HG02610 (cell line): ENCODE data around the gene GAB2.

Experiments used
- ATAC-seq: cut with Tn5 transposase; IDR thresholded peaks from one replicate; pipeline ENCODE4 v1.9.1; 2021; ENCODE audit warnings: mild to moderate bottlenecking, moderate library complexity; ENCODE audit not compliant: unreplicated experiment

GAB2 gene

DNA sequence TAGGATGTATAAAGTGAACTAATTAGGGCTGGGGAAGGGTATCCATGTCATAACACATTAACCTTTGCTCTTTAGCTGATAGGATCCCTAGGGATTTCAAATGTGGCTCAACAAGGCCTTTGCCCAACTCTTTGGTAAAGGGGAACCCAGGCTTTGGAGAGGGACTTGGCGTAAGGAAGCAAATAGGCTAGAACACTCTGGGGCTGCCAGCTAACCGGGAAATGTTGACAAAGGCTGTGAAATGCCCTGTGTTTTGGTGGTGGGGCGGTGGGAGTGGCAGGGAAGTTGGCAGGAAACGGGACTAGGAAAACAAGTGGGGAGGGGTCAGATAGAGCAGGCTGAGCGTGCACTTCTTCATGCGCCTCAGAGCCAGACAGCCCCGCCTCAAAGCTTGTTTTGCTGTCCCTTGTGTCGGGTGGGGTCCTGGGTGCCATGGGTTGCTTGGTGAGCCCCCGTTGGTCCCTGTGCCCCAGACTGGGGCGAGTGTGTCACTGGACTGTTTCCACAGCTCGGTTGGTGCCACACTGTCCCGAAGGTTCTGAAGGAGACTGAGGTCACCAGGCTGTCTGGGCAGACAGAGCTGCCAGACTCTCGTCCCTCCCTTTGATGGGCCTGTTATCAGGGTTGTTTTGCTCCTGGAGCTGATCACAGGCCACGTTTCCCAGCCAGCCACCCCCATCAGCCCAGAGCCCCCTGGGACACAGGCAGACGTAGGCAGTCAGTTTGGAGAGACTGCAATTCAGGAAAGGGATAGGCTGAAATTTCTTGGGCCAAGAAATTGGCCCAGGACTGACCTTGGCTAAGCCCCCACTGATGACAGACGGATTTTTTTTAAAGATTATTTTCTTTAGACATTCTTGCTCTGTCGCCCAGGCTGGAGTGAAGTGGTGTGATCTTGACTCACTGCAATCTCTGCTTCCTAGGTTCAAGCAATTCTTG, 248.8 kb downstream of the GAB2 start:
- no peak for ATAC-seq

DNA sequence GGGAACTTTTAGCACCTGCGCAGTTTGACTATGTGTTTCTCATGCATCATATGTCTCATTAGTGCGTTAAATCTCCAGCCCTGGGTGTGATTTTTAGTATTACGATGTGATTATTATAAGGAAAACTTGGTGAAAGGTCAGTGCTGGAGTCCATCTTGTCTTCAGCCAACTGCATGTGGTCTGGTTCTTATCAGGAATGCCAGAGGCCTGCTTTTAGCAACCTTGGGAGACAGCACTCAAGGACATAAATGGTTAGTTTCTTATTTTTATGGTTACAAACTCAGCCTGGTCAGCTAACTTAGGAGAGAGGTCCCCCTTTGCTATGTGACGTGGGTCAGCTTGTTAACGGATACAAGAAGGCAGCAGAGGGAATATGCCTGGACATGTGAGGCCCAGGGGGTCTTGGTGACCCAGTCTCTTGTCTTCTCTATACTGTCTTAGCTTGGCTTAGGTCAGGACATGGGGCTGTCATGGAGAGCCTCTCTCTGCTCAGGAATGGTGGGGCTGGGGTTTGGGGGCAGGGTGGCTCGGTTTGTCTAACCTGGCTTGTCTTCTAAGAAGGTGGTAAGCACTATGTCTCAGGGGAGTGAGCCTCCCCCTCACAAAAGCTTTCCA, 250.7 kb downstream of the GAB2 start:
- no peak for ATAC-seq
